ENCODE results near the gene GPALPP1. TPM values are rescaled to one million over a fixed set of nuclear protein-coding genes. Genes with fewer than 3 reads are reported as not detected.

Gene GPALPP1
- total RNA-seq, 1 donor from 2014 or later: 70.7 TPM

DNA sequence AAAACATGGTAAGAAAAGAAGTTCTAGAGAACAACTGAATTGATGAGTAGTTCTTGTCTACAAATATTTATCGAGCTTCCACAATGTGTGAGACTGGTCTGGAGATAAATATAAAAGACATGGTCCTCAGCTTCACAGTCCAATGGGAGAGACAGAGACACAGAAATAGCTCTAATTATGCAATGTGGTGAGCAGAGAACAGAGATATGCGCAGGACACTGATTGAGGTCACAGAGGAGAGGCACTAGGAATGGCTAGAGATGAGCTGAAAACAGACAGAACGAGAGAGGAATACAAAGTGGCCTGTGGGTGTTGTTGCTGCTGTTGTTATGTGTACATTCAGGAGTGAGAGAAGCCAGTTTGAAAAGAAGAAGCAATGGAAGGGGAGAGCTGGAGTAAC lies 53.2 kb downstream of the GPALPP1 start:
- Histone ChIP-seq H4K20me1 (ENCODE audit: low read depth) (no peaks in the 10 kb centered on the region), H3K9ac (no peak overlapping the region), H3F3A (ENCODE audit: low read depth) (peaks cover 4% of the 10 kb centered on the region), H2AFZ (replicated peaks) (no peak overlapping the region), H3K9me3 (ENCODE audit: low read depth) (no peaks in the 10 kb centered on the region), H3K27ac (no peak overlapping the region), H3K4me1 (peaks cover 1% of the 10 kb centered on the region), H3K79me2 (ENCODE audit: low read depth) (no peaks in the 10 kb centered on the region), H3K27me3 (no peaks in the 10 kb centered on the region), H3K4me3 (no peak overlapping the region), H3K4me2 (no peak overlapping the region), H3K36me3 (no peaks in the 10 kb centered on the region)
- Mint-ChIP-seq H3K9me3 (no peaks in the 10 kb centered on the region), H3K27me3 (ENCODE audit: insufficient read depth, low read depth) (no peaks in the 10 kb centered on the region), H3K36me3 (no peaks in the 10 kb centered on the region), H3K27ac (no peak overlapping the region), H3K4me3 (no peak overlapping the region), H3K4me1 (peaks cover 5% of the 10 kb centered on the region)
- TF ChIP-seq, protein P1, sequence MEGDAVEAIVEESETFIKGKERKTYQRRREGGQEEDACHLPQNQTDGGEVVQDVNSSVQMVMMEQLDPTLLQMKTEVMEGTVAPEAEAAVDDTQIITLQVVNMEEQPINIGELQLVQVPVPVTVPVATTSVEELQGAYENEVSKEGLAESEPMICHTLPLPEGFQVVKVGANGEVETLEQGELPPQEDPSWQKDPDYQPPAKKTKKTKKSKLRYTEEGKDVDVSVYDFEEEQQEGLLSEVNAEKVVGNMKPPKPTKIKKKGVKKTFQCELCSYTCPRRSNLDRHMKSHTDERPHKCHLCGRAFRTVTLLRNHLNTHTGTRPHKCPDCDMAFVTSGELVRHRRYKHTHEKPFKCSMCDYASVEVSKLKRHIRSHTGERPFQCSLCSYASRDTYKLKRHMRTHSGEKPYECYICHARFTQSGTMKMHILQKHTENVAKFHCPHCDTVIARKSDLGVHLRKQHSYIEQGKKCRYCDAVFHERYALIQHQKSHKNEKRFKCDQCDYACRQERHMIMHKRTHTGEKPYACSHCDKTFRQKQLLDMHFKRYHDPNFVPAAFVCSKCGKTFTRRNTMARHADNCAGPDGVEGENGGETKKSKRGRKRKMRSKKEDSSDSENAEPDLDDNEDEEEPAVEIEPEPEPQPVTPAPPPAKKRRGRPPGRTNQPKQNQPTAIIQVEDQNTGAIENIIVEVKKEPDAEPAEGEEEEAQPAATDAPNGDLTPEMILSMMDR (IDR thresholded peaks at IDR 0.05): no peak
- TF ChIP-seq EZH2 (IDR thresholded peaks at IDR 0.05) (no peak), EZH2phosphoT487 (IDR thresholded peaks at IDR 0.05) (no peak)
- DNase-seq (ENCODE audit: low spot score): no peak

DNA sequence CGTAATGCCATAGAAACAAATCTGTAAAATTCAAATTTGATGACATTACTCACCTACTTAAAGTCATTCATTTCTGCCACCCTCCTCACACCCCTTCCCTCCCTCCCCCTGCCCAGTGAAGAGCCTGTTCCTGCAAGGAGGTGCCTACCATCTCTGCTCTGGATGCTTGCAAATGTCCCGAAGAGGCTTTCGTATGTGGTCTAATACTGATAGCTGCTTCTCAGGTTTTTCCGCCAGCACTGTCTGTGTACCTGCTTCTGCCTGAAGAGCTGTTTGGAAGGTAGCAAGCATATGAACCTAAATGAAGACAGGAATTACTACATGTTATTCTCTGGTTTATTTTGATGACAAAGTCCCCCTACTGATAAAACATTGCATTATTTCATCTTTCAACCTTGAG lies 57.1 kb downstream of the GPALPP1 start:
- no peak for DNase-seq (ENCODE audit: low spot score)
- H4K20me1 ChIP-seq (ENCODE audit: low read depth): no peaks in the 10 kb centered on the region
- Mint-ChIP-seq H3K4me1 (peaks cover 21% of the 10 kb centered on the region), H3K9me3 (no peaks in the 10 kb centered on the region), H3K27me3 (ENCODE audit: insufficient read depth, low read depth) (no peaks in the 10 kb centered on the region), H3K4me3 (peak overlapping the region; percentile 84), H3K36me3 (no peaks in the 10 kb centered on the region), H3K27ac (no peak overlapping the region)
- peaks cover 4% of the 10 kb centered on the region for H3F3A ChIP-seq (ENCODE audit: low read depth)
- H3K4me3 ChIP-seq: peak overlapping the region; percentile 53
- no peak overlapping the region for H3K27ac ChIP-seq
- peaks cover 8% of the 10 kb centered on the region for H3K4me1 ChIP-seq
- H3K9me3 ChIP-seq (ENCODE audit: low read depth): no peaks in the 10 kb centered on the region
- H3K9ac ChIP-seq: no peak overlapping the region
- TF ChIP-seq, protein P1 (IDR thresholded peaks at IDR 0.05): no peak
- TF ChIP-seq EZH2 (IDR thresholded peaks at IDR 0.05) (no peak), EZH2phosphoT487 (IDR thresholded peaks at IDR 0.05) (no peak)
- no peaks in the 10 kb centered on the region for H3K36me3 ChIP-seq
- H3K4me2 ChIP-seq: peak overlapping the region; percentile 87
- H3K27me3 ChIP-seq: no peaks in the 10 kb centered on the region
- H3K79me2 ChIP-seq (ENCODE audit: low read depth): no peaks in the 10 kb centered on the region
- H2AFZ ChIP-seq (replicated peaks): peak overlapping the region; percentile 95

GRCh38 chr13:45047394-45048310 lies 58.3 kb downstream of the GPALPP1 start:
- Histone ChIP-seq H3K4me3 (peak overlapping the region; percentile 53), H3K4me1 (peaks cover 8% of the 10 kb centered on the region), H3K4me2 (peak overlapping the region; percentile 87), H4K20me1 (ENCODE audit: low read depth) (no peaks in the 10 kb centered on the region), H3F3A (ENCODE audit: low read depth) (peaks cover 4% of the 10 kb centered on the region), H2AFZ (replicated peaks) (peak overlapping the region; percentile 95), H3K27ac (no peak overlapping the region), H3K36me3 (no peaks in the 10 kb centered on the region), H3K27me3 (no peaks in the 10 kb centered on the region), H3K79me2 (ENCODE audit: low read depth) (no peaks in the 10 kb centered on the region), H3K9ac (no peak overlapping the region), H3K9me3 (ENCODE audit: low read depth) (no peaks in the 10 kb centered on the region)
- peak overlapping the region; percentile 3 for H3K27ac Mint-ChIP-seq
- H3K9me3 Mint-ChIP-seq: no peaks in the 10 kb centered on the region
- no peaks in the 10 kb centered on the region for H3K27me3 Mint-ChIP-seq (ENCODE audit: insufficient read depth, low read depth)
- no peaks in the 10 kb centered on the region for H3K36me3 Mint-ChIP-seq
- H3K4me1 Mint-ChIP-seq: peaks cover 21% of the 10 kb centered on the region
- peak overlapping the region; percentile 84 for H3K4me3 Mint-ChIP-seq
- no peak for TF ChIP-seq EZH2 (IDR thresholded peaks at IDR 0.05)
- TF ChIP-seq, protein P1 (IDR thresholded peaks at IDR 0.05): peak; percentile 92
- DNase-seq (ENCODE audit: low spot score): peak; percentile 87
